Smooth muscle cell (in vitro differentiated cells): Measurements from ENCODE around the gene KIF5A. TPM values are rescaled to one million over a fixed set of nuclear protein-coding genes. Genes with fewer than 3 reads are reported as not detected.
"Not testable (repeated sequence)": the region's sequence is repeated elsewhere in the genome, so short reads cannot be mapped to it uniquely, and the experiment has no call there.

ENCODE experiments used
- DNase-seq: peaks from one replicate; lab custom pipeline; 2025; ENCODE audit not compliant: unreplicated experiment; lab: John Stamatoyannopoulos, UW
- H2AFZ ChIP-seq: fragments of 200-600 bp; sonication (generic); 2 replicates; pipeline ENCODE4 v1.6.0; 2016; ENCODE audit warnings: antibody characterized with exemption, low read depth, mild to moderate bottlenecking
- H3F3A ChIP-seq: fragments of 200-600 bp; sonication (generic); 2 replicates; pipeline ENCODE4 v1.6.0; 2017; ENCODE audit warnings: antibody characterized with exemption, low read depth
- H3K27ac ChIP-seq: fragments of 200-600 bp; sonication (generic); 2 replicates; pipeline ENCODE4 v1.5.1; 2016; ENCODE audit warnings: low read depth, mild to moderate bottlenecking
- H3K27me3 ChIP-seq: fragments of 200-600 bp; sonication (generic); 2 replicates; pipeline ENCODE4 v1.6.1; 2016; ENCODE audit warnings: low read depth, mild to moderate bottlenecking
- H3K36me3 ChIP-seq: fragments of 200-600 bp; sonication (generic); 2 replicates; pipeline ENCODE4 v1.5.1; 2016; ENCODE audit warnings: low read depth
- H3K4me1 ChIP-seq: fragments of 200-600 bp; sonication (generic); 2 replicates; pipeline ENCODE4 v1.5.1; 2016; ENCODE audit warnings: low read depth
- H3K4me2 ChIP-seq: fragments of 200-600 bp; sonication (generic); 2 replicates; pipeline ENCODE4 v1.6.0; 2016; ENCODE audit warnings: mild to moderate bottlenecking
- H3K4me3 ChIP-seq: fragments of 200-600 bp; sonication (generic); 2 replicates; pipeline ENCODE4 v1.5.1; 2016; ENCODE audit warnings: mild to moderate bottlenecking
- H3K79me2 ChIP-seq: fragments of 200-600 bp; sonication (generic); 2 replicates; pipeline ENCODE4 v1.6.0; 2016; ENCODE audit warnings: low read depth, mild to moderate bottlenecking
- H3K9ac ChIP-seq: fragments of 200-600 bp; sonication (generic); 2 replicates; pipeline ENCODE4 v1.6.0; 2016; ENCODE audit warnings: low read depth
- H3K9me3 ChIP-seq: fragments of 200-600 bp; sonication (generic); replicated peaks from 2 replicates; pipeline ENCODE4 v1.5.1; 2016; ENCODE audit warnings: low read depth
- H4K20me1 ChIP-seq: fragments of 200-600 bp; sonication (generic); 2 replicates; pipeline ENCODE4 v1.6.0; 2016; ENCODE audit warnings: low read depth
- CTCF ChIP-seq: fragments of 200-600 bp; sonication (generic); IDR thresholded peaks from 2 replicates; pipeline ENCODE4 v1.5.1; 2017; ENCODE audit warnings: borderline replicate concordance, mild to moderate bottlenecking, antibody characterized with exemption; ENCODE audit not compliant: insufficient read depth, poor library complexity, severe bottlenecking
- WGBS: methylation state at CpG from one replicate; pipeline ENCODE4 v1.1.7; 2016; ENCODE audit warnings: low lambda C conversion rate; 5-methylcytosine and 5-hydroxymethylcytosine counted together
- polyA plus RNA-seq: library from polyadenylated mRNA; unstranded; fragments of >200 nt; fragmentation: Nextera tagmentation; extraction: Ambion mirVana; gene quantifications from 2 replicates; pipeline ENCODE4 v1.2.1, GENCODE V29; 2016
- total RNA-seq: library from RNA; depleted of rRNA; stranded (reverse); fragments of >200 nt; gene quantifications from 2 replicates; pipeline ENCODE4 v1.2.3, GENCODE V29; 2014

The KIF5A gene
- total and polyA plus RNA-seq, 2 experiments from 2014 or later: 0.34 to 2.8 TPM

DNA sequence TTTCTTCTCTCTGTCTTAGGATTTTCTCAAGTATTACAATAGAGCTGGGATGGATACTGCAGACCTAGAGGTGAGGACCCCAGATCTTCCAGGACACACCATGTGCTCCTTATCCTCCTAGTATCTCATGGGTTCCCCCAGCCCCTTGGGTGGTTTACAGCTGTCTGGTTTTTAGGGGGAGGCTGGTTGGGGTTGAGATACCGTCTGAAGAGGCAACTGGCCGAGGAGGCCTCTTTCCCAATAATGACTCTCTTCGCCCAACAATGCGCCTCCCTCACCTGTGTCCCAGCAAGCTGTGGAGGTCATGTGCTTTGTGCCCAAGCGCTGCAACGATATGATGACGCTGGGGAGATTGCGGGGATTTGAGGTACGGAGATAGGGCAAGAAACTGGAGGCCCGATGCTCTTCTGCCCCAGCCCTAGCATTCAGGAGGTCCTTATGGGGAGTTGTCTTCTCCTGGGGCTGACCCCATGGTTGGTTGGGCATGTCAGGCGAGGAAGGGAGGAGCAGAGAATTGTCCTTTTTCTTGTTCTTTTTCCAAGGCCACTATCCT is 65.2 kb downstream of the KIF5A start:
- H3K27me3 ChIP-seq: peaks cover 27% of the 10 kb centered on the region
- no peak for TF ChIP-seq CTCF
- no peaks in the 10 kb centered on the region for H3K9me3 ChIP-seq
- H2AFZ ChIP-seq: no peak overlapping the region
- 87% methylated on average over 11 of the region's 11 CpGs for WGBS
- H3K27ac ChIP-seq: no peak overlapping the region
- no peak overlapping the region for H3K9ac ChIP-seq
- H3F3A ChIP-seq: peaks cover 17% of the 10 kb centered on the region
- peaks cover 15% of the 10 kb centered on the region for H3K4me1 ChIP-seq
- no peak for DNase-seq
- H3K79me2 ChIP-seq: no peaks in the 10 kb centered on the region
- no peaks in the 10 kb centered on the region for H3K36me3 ChIP-seq
- H4K20me1 ChIP-seq: peaks cover 4% of the 10 kb centered on the region
- no peak overlapping the region for H3K4me3 ChIP-seq
- no peak overlapping the region for H3K4me2 ChIP-seq

DNA sequence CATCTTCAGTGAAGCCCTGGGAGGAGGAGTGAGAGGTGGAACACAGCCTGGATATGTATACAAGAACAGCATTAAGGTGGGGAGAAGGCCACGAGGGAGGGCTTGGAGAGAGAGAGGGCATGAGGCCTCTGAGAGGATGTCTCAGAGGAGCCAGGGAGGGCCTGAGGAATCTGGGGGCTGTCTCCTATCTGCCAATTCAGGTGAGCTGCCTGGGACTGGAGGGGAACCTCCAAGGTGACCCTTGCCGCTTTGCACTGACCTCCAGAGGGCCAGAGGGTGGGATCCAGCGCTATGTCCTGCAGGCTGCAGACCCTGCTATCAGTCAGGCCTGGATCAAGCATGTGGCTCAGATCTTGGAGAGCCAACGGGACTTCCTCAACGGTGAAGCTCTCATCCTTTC is 65.8 kb downstream of the KIF5A start:
- no peak for DNase-seq
- peaks cover 4% of the 10 kb centered on the region for H4K20me1 ChIP-seq
- no peaks in the 10 kb centered on the region for H3K9me3 ChIP-seq
- no peak for TF ChIP-seq CTCF
- no peak overlapping the region for H3K4me3 ChIP-seq
- no peak overlapping the region for H3K4me2 ChIP-seq
- no peak overlapping the region for H2AFZ ChIP-seq
- peaks cover 9% of the 10 kb centered on the region for H3K4me1 ChIP-seq
- no peaks in the 10 kb centered on the region for H3K79me2 ChIP-seq
- peaks cover 11% of the 10 kb centered on the region for H3F3A ChIP-seq
- WGBS: 93% methylated on average over 5 of the region's 5 CpGs
- no peak overlapping the region for H3K9ac ChIP-seq
- no peak overlapping the region for H3K27ac ChIP-seq
- H3K27me3 ChIP-seq: peaks cover 33% of the 10 kb centered on the region
- no peaks in the 10 kb centered on the region for H3K36me3 ChIP-seq

DNA sequence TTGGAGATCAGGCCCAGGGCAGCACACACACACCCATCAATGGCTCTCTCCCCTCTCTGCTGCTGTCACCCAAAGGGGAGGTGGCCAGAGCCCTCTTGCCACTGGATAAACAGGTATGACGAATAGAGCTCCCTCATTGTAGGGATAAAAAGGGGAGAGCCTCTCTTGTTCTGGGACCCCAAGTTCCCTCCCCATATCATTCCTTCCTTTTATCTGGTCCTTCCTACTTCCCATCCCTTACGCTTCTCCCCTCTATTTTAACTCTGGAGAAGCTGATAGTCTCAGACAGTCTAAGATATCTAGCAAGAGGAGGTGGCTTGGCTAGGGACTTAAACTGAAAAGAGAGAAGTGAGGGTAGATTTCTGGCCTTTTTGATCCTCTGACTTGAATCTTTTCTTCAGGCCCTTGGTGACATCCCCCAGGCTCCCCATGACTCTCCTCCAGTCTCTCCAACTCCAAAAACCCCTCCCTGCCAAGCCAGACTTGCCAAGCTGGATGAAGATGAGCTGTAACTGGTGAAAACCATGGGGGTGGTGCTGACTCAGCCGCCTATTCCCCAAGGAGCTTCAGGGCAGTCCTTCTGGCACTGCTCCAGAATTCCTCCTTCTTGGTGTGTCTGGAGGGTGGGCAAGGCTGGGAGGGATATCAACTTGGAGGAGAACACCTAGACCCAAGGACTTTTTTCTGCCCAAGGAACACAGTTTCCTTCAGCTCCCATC is 66.7 kb downstream of the KIF5A start:
- no peak overlapping the region for H3K9ac ChIP-seq
- H3K36me3 ChIP-seq: no peaks in the 10 kb centered on the region
- H3K4me3 ChIP-seq: no peak overlapping the region
- peaks cover 9% of the 10 kb centered on the region for H3F3A ChIP-seq
- H3K4me2 ChIP-seq: no peak overlapping the region
- TF ChIP-seq CTCF: no peak
- peaks cover 42% of the 10 kb centered on the region for H3K27me3 ChIP-seq
- no peaks in the 10 kb centered on the region for H3K79me2 ChIP-seq
- no peak overlapping the region for H3K27ac ChIP-seq
- no peak overlapping the region for H2AFZ ChIP-seq
- no peak for DNase-seq
- H4K20me1 ChIP-seq: peaks cover 4% of the 10 kb centered on the region
- peaks cover 13% of the 10 kb centered on the region for H3K4me1 ChIP-seq
- WGBS: 80% methylated on average over 3 of the region's 3 CpGs
- H3K9me3 ChIP-seq: no peaks in the 10 kb centered on the region

DNA sequence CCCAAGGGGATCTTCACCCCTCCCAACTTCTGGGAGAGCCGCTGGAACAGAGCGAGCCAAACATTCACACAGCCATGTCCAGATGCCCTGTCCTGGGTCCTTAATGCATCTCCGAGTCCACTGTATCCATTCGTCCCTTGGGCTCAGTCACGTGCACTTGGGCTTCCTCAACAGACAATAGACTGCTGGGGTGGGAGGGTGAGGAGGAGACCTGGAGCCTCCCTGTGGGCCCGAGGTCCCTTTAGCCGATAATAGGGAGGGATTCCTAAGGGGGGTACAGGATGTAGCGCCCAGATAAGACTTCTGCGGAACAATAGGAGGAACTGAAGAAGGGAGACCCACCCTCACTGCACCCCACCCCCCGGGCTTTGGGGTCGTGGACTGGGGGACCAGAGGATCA is 68.1 kb downstream of the KIF5A start:
- WGBS: 90% methylated on average over 11 of the region's 11 CpGs
- Histone ChIP-seq H3K9ac (no peak overlapping the region), H2AFZ (no peak overlapping the region), H3K9me3 (no peaks in the 10 kb centered on the region), H3K4me1 (peaks cover 12% of the 10 kb centered on the region), H3F3A (peaks cover 9% of the 10 kb centered on the region), H3K27me3 (peaks cover 54% of the 10 kb centered on the region), H3K27ac (no peak overlapping the region), H3K79me2 (no peaks in the 10 kb centered on the region), H4K20me1 (peaks cover 4% of the 10 kb centered on the region), H3K36me3 (no peaks in the 10 kb centered on the region), H3K4me3 (no peak overlapping the region), H3K4me2 (no peak overlapping the region)
- DNase-seq: no peak
- no peak for TF ChIP-seq CTCF

DNA sequence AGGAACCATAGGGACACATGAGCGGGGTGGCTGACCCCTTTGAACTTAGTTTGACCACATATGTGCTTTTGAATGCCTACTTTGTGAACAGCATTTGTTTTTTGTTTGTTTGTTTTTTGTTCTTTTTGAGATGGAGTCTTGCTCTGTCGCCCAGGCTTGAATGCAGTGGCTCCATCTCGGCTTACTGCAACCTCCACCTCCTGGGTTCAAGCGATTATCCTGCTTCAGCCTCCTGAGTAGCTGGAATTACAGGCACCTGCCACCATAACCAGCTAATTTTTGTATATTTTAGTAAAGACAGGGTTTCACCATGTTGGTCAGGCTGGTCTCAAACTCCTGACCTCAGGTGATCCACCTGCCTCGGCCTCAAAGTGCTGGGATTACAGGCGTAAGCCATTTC is 68.6 kb downstream of the KIF5A start:
- peaks cover 12% of the 10 kb centered on the region for H3K4me1 ChIP-seq
- not testable (repeated sequence) for H3K36me3 ChIP-seq, H2AFZ ChIP-seq, H3K9ac ChIP-seq, H3F3A ChIP-seq, H3K27ac ChIP-seq, H3K9me3 ChIP-seq, DNase-seq, H4K20me1 ChIP-seq, H3K4me3 ChIP-seq, H3K4me2 ChIP-seq, H3K79me2 ChIP-seq
- peaks cover 59% of the 10 kb centered on the region for H3K27me3 ChIP-seq
- WGBS: 96% methylated on average over 6 of the region's 6 CpGs
